Pancreas (tissue), 10 donors: ENCODE measurements around the gene GAREM2. TPM values are rescaled to one million over a fixed set of nuclear protein-coding genes. Genes with fewer than 3 reads are reported as not detected.

ENCODE experiments used
- ATAC-seq, 4 donors: fragments of 200-7000 bp; cut with Tn5 transposase; one replicate each; pipeline versions ENCODE4 v1.8.0 to v1.9.1; 2020; ENCODE audit warnings: mild to moderate bottlenecking in 4 of 4, moderate library complexity in 4 of 4
- DNase-seq, 6 donors: peaks; one replicate each; pipeline ENCODE4 v3.0.0-alpha.2; 2020
- FAIRE-seq: peaks from 2 replicates; lab custom pipeline; 2012; peaks lifted over from hg19 to GRCh38; lab: Jason Lieb, UNC
- H3K27ac ChIP-seq, 4 donors: fragments of 200-600 bp; sonication (generic); 1 replicate in 3 of 4; 2 replicates in 1 of 4; pipeline versions ENCODE4 v1.5.0 to v1.8.0; 2020
- H3K27me3 ChIP-seq, 4 donors: fragments of 200-600 bp; one replicate each; pipeline ENCODE4 v1.8.0; 2021
- H3K36me3 ChIP-seq, 3 donors: fragments of 200-600 bp; sonication (generic) in 1 of 3; one replicate each; pipeline versions ENCODE4 v1.5.0 to v1.8.0; 2020 to 2021
- H3K4me1 ChIP-seq, 3 donors: fragments of 200-600 bp; one replicate each; pipeline ENCODE4 v1.8.0; 2021
- H3K4me3 ChIP-seq, 4 donors: fragments of 200-600 bp; sonication (generic) in 2 of 4; one replicate each; pipeline versions ENCODE4 v1.5.0 to v1.8.0; 2020 to 2021
- H3K9me3 ChIP-seq, 4 donors: fragments of 200-600 bp; one replicate each; pipeline ENCODE4 v1.8.0; 2021
- WGBS, 2 donors: extraction: QIAGEN DNeasy Blood & Tissue Kit; methylation state at CpG; one replicate each; pipeline ENCODE4 v1.1.7; 2013; 5-methylcytosine and 5-hydroxymethylcytosine counted together
- intact Hi-C, 3 donors: fragments of 100-400 bp; cut with DNase I; formaldehyde crosslinking; loops; one replicate each; pipeline versions ENCODE4 v1.11.1 to v1.14.2; 2022
- polyA plus RNA-seq, 2 donors: library from polyadenylated mRNA; stranded (reverse); fragments of 200-250 nt; gene quantifications; one replicate each; pipeline ENCODE4 v1.2.3, GENCODE V29; 2013
- total RNA-seq, 6 donors: library from RNA; stranded (reverse); fragmentation: NEBNext Ultra II Directional in 4 of 6; extraction: Animal tissue kit (Norgen Biotek cat#: 25700) in 4 of 6; gene quantifications; one replicate each; pipeline versions ENCODE4 v1.2.1 to v1.2.4, GENCODE V29; 2021 to 2023
- TF ChIP-seq, protein P1 (sequence below), 4 donors: fragments of 200-600 bp; sonication (generic) in 3 of 4; IDR thresholded peaks; one replicate each; pipeline versions ENCODE4 v1.5.0 to v1.8.0; 2021; ENCODE audit warnings: antibody characterized with exemption in 4 of 4
- donor health status: healthy with polysubstance abuse.
- donor health status: DM: no; HTN: no; CAD: no; lungs with moderate emphysema.
- donor health status: DM: no; HTN: no; CAD: no.
- donor health status: control.
- donor health status: control.
- donor health status: Bipolar disorder and iron deficiency.
- donor health status: DM: yes; HTN: yes; CAD: no.
- donor health status: DM: no; HTN: no; CAD: no.
- donor health status: DM: no; HTN: no; CAD: no.
- donor health status: DM: yes; HTN: yes; CAD: no.

The GAREM2 gene
- total and polyA plus RNA-seq, 8 donors = 1.1 to 4.0 (median 2.1) TPM

DNA sequence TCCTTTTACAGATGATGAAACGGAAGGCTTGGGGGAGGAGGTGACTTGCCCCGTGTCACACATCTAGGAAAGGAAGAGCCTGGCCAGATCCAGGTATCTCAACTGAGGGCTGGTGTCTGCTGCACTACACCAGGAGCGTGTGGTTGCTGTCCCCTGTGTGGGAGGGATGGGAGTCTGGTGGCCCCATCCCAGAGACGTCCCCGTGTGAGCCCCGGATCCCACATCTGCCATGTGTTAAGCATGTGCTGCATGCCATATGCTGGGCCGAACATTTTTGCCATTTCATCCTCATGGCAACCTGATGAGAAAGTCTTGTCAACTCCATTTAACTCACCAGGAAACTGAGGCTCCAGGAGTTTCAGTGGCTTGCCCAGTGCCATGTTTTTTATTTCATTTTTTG is 4.2 kb downstream of the GAREM2 start:
- TF ChIP-seq, protein P1, sequence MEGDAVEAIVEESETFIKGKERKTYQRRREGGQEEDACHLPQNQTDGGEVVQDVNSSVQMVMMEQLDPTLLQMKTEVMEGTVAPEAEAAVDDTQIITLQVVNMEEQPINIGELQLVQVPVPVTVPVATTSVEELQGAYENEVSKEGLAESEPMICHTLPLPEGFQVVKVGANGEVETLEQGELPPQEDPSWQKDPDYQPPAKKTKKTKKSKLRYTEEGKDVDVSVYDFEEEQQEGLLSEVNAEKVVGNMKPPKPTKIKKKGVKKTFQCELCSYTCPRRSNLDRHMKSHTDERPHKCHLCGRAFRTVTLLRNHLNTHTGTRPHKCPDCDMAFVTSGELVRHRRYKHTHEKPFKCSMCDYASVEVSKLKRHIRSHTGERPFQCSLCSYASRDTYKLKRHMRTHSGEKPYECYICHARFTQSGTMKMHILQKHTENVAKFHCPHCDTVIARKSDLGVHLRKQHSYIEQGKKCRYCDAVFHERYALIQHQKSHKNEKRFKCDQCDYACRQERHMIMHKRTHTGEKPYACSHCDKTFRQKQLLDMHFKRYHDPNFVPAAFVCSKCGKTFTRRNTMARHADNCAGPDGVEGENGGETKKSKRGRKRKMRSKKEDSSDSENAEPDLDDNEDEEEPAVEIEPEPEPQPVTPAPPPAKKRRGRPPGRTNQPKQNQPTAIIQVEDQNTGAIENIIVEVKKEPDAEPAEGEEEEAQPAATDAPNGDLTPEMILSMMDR (IDR thresholded peaks at IDR 0.05) = no peak
- Histone ChIP-seq H3K27me3 (no peaks in the 10 kb centered on the region), H3K36me3 (no peaks in the 10 kb centered on the region), H3K27ac (no peak overlapping the region), H3K9me3 (no peaks in the 10 kb centered on the region), H3K4me3 (no peak overlapping the region), H3K4me1 (peaks cover 0 to 9% (median 4%) of the 10 kb centered on the region in 3 donors)
- ATAC-seq (no peak), DNase-seq (no peak), FAIRE-seq (no peak)
- intact Hi-C loops = no loop called here
- 92% methylated on average over 7 of the region's 7 CpGs for WGBS, 2 donors

DNA sequence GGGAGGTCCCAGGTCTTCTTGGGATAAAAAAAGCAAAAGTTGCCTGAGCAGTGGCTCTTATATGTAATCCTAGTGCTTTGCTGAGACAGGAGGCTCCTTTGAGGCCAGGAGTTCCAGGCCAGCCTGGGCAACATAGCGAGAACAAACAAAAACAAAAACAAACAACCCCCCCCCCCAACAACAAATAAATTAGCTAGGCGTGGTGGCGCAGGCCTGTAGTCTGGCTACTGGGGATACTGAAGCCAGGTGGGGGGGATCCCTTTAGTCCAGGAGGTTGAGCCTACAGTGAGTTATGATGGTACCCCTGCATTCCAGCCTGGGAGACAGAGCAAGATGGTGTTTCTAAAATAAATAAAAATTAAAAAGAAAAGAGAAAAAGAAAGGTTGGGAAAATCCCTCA is 5.4 kb downstream of the GAREM2 start:
- TF ChIP-seq, protein P1 (IDR thresholded peaks at IDR 0.05) = no peak
- peaks cover 0 to 8% (median 4%) of the 10 kb centered on the region in 3 donors for H3K4me1 ChIP-seq
- 87 to 100% methylated on average over 3 of the region's 3 CpGs for WGBS, 2 donors
- H3K9me3 ChIP-seq = no peaks in the 10 kb centered on the region
- no peak overlapping the region for H3K27ac ChIP-seq
- FAIRE-seq = no peak
- no peaks in the 10 kb centered on the region for H3K27me3 ChIP-seq
- intact Hi-C loops = no loop called here
- H3K36me3 ChIP-seq = no peaks in the 10 kb centered on the region
- H3K4me3 ChIP-seq = no peak overlapping the region
- ATAC-seq = no peak
- DNase-seq = no peak

DNA sequence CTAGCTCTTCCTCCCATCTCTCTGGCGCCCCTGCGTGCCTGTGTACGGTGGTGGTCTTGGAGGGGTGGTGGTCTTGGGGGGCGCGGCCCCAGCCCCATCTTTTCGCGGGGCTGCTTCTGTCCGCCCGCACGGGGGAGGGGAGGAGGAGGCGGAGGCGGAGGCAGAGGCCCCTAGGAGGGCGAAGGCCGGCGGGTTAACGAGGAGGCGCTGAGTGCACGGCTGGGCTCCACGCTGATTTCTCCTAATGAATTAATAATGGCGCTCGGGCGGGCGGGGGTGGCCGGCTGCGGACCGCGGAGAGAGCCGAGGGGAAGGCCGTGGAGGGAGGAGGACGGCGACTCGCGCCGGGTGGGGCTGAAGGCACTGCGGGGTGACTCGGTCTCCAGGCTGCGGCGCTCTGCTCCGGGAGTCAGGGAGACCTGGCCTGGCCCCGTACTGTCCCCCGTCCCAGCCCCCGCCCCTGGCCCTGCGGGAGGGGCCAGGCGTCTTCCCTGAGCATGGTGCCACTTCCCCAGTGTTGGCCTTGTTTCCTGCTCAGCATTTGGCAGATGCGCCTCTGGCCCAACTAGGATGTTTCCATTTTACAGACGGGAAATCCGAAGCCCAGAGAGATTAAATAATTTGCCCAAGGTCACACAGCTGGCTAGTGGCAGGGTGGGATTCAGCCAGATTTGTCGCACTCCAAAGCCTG is 6.0 kb downstream of the GAREM2 start:
- TF ChIP-seq, protein P1 (IDR thresholded peaks at IDR 0.05) = no peak
- no peaks in the 10 kb centered on the region for H3K27me3 ChIP-seq
- H3K36me3 ChIP-seq = no peaks in the 10 kb centered on the region
- ATAC-seq (peak in 3 of 4 donors; percentile 63 to 86 (median 76)), FAIRE-seq (no peak), DNase-seq (peak in 2 of 6 donors; percentile 25 to 64)
- intact Hi-C loops = no loop called here
- H3K9me3 ChIP-seq = no peaks in the 10 kb centered on the region
- H3K4me1 ChIP-seq = peaks cover 0 to 3% (median 0%) of the 10 kb centered on the region in 3 donors
- WGBS, 2 donors = 2 to 7% methylated on average over 39 to 48 of the region's 48 CpGs
- peak overlapping the region; percentile 17 to 48 (median 20) for H3K4me3 ChIP-seq
- no peak overlapping the region for H3K27ac ChIP-seq

DNA sequence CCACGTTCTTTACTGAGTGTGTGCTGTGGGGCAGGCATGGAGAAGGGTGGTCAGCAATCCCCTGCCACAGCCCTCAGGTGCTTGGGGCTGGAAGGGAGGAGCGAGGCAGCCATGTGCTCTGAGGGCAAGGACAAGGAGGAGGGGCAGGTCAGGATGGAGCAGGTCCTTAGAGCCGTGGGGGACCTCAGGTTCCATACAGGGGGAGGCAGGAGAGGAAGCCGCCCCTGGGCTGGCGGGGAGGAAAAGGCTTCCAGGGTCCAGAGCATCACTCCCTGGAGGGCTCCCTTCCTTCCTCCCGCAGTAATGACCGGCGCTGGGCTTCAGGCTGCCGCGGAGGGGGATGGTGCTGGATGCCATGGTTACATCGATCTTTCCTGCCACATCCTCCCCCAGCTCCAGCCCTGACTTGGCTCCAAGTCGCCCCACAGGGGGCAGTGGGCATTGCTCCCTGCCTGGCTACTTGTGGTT is 6.6 kb downstream of the GAREM2 start:
- Histone ChIP-seq H3K36me3 (no peaks in the 10 kb centered on the region), H3K27ac (no peak overlapping the region), H3K4me3 (peak overlapping the region in 1 of 4 donors; percentile 48), H3K27me3 (no peaks in the 10 kb centered on the region), H3K9me3 (no peaks in the 10 kb centered on the region), H3K4me1 (peaks cover 0 to 3% (median 0%) of the 10 kb centered on the region in 3 donors)
- DNase-seq (peak in 1 of 6 donors; percentile 61), ATAC-seq (peak in 3 of 4 donors; percentile 7 to 16 (median 8)), FAIRE-seq (no peak)
- intact Hi-C loops = no loop called here
- WGBS, 2 donors = 22 to 25% methylated on average over 6 to 12 of the region's 12 CpGs
- TF ChIP-seq, protein P1 (IDR thresholded peaks at IDR 0.05) = no peak

GRCh38 chr2:26182441-26182840 is 9.6 kb downstream of the GAREM2 start:
- Histone ChIP-seq H3K36me3 (no peaks in the 10 kb centered on the region), H3K9me3 (no peaks in the 10 kb centered on the region), H3K4me3 (no peak overlapping the region), H3K27ac (no peak overlapping the region), H3K4me1 (peaks cover 0 to 3% (median 0%) of the 10 kb centered on the region in 3 donors), H3K27me3 (no peaks in the 10 kb centered on the region)
- TF ChIP-seq, protein P1 (IDR thresholded peaks at IDR 0.05) = no peak
- WGBS, 2 donors = 76 to 77% methylated on average over 5 of the region's 5 CpGs
- no peak for FAIRE-seq
- no peak for ATAC-seq
- no peak for DNase-seq
- intact Hi-C loops = no loop called here
